Mesenchymal stem cell (in vitro differentiated cells and primary cell): ENCODE results near the gene UGT1A6.

ENCODE experiments used
- DNase-seq: peaks from one replicate; pipeline ENCODE4 v3.0.0-alpha.2; 2013
- H2AFZ ChIP-seq: one replicate; pipeline ENCODE4 v1.6.1; 2013; ENCODE audit warnings: low read depth, mild to moderate bottlenecking, control low read depth, inconsistent platforms, low read length, moderate library complexity
- H2AK5ac ChIP-seq: 2 replicates; pipeline ENCODE4 v1.6.1; 2013; ENCODE audit warnings: low read length, moderate library complexity, mild to moderate bottlenecking, inconsistent platforms; ENCODE audit not compliant: severe bottlenecking
- H2BK120ac ChIP-seq: one replicate; pipeline ENCODE4 v1.6.1; 2013; ENCODE audit warnings: low read depth, mild to moderate bottlenecking, inconsistent platforms, low read length, moderate library complexity
- H2BK12ac ChIP-seq, 2 experiments: one replicate each; pipeline ENCODE4 v1.6.1; 2013; ENCODE audit warnings: inconsistent platforms in 2 of 2, low read length in 2 of 2, mild to moderate bottlenecking in 2 of 2, moderate library complexity in 2 of 2, control low read depth in 1 of 2
- H2BK15ac ChIP-seq: one replicate; pipeline ENCODE4 v1.6.1; 2013; ENCODE audit warnings: mild to moderate bottlenecking, low read depth, inconsistent platforms; ENCODE audit not compliant: poor library complexity, severe bottlenecking
- H2BK5ac ChIP-seq: 2 replicates; pipeline ENCODE4 v1.6.1; 2013; ENCODE audit warnings: low read depth, mild to moderate bottlenecking, low read length, control low read depth, inconsistent platforms; ENCODE audit not compliant: poor library complexity, severe bottlenecking
- H3K14ac ChIP-seq, 2 experiments: one replicate each; pipeline ENCODE4 v1.6.1; 2013; ENCODE audit warnings: inconsistent platforms in 2 of 2, low read length in 2 of 2, control low read depth in 1 of 2, mild to moderate bottlenecking in 1 of 2, moderate library complexity in 1 of 2
- H3K18ac ChIP-seq, 2 experiments: one replicate each; pipeline ENCODE4 v1.6.1; 2013; ENCODE audit warnings: inconsistent platforms in 2 of 2, low read length in 2 of 2, control low read depth in 1 of 2, low read depth in 1 of 2, mild to moderate bottlenecking in 1 of 2
- H3K23ac ChIP-seq, 2 experiments: one replicate each; pipeline ENCODE4 v1.6.1; 2013; ENCODE audit warnings: inconsistent platforms in 2 of 2, low read length in 2 of 2, mild to moderate bottlenecking in 2 of 2, moderate library complexity in 2 of 2, control low read depth in 1 of 2
- H3K27ac ChIP-seq: 2 replicates; pipeline ENCODE4 v1.5.1; 2013; ENCODE audit warnings: mild to moderate bottlenecking, moderate library complexity, low read length, control low read depth, inconsistent platforms; ENCODE audit not compliant: poor library complexity, severe bottlenecking
- H3K27me3 ChIP-seq, 2 experiments: 2 replicates each; pipeline versions ENCODE4 v1.6.1 to v1.7.0; 2013; ENCODE audit warnings: low read length in 2 of 2, mild to moderate bottlenecking in 2 of 2, moderate library complexity in 2 of 2, control low read depth in 1 of 2, inconsistent platforms in 1 of 2; ENCODE audit not compliant: control insufficient read depth in 1 of 2, insufficient read depth in 1 of 2
- H3K36me3 ChIP-seq, 2 experiments: 2 replicates each; pipeline versions ENCODE4 v1.6.1 to v1.7.0; 2013; ENCODE audit warnings: low read length in 2 of 2, control low read depth in 1 of 2, inconsistent platforms in 1 of 2, low read depth in 1 of 2, mild to moderate bottlenecking in 1 of 2; ENCODE audit not compliant: insufficient read depth in 2 of 2, control insufficient read depth in 1 of 2
- H3K4ac ChIP-seq, 2 experiments: one replicate each; pipeline ENCODE4 v1.6.1; 2013; ENCODE audit warnings: inconsistent platforms in 2 of 2, low read length in 2 of 2, mild to moderate bottlenecking in 2 of 2, moderate library complexity in 2 of 2, control low read depth in 1 of 2, low read depth in 1 of 2
- H3K4me1 ChIP-seq: 2 replicates; pipeline ENCODE4 v1.6.1; 2013; ENCODE audit warnings: low read depth, low read length, control low read depth; ENCODE audit not compliant: control insufficient read depth, insufficient read depth
- H3K4me2 ChIP-seq: 2 replicates; pipeline ENCODE4 v1.6.1; 2013; ENCODE audit warnings: low read length, mild to moderate bottlenecking, inconsistent platforms; ENCODE audit not compliant: poor library complexity, severe bottlenecking
- H3K4me3 ChIP-seq, 2 experiments: 2 replicates each; pipeline versions ENCODE4 v1.5.1 to v1.7.0; 2013; ENCODE audit warnings: low read length in 2 of 2, mild to moderate bottlenecking in 2 of 2, control low read depth in 1 of 2, low read depth in 1 of 2; ENCODE audit not compliant: insufficient read depth in 1 of 2
- H3K79me1 ChIP-seq: replicated peaks from 2 replicates; pipeline ENCODE4 v1.6.1; 2013; ENCODE audit warnings: mild to moderate bottlenecking, control low read depth, low read length, inconsistent platforms; ENCODE audit not compliant: poor library complexity, severe bottlenecking
- H3K9ac ChIP-seq: 2 replicates; pipeline ENCODE4 v1.7.0; 2013; ENCODE audit warnings: mild to moderate bottlenecking, low read length, moderate library complexity
- H3K9me3 ChIP-seq: 2 replicates; pipeline ENCODE4 v1.7.0; 2013; ENCODE audit warnings: mild to moderate bottlenecking, low read length; ENCODE audit not compliant: control insufficient read depth
- H4K8ac ChIP-seq: one replicate; pipeline ENCODE4 v1.6.1; 2013; ENCODE audit warnings: inconsistent platforms, mild to moderate bottlenecking, low read length, moderate library complexity
- H4K91ac ChIP-seq: one replicate; pipeline ENCODE4 v1.6.1; 2013; ENCODE audit warnings: mild to moderate bottlenecking, low read length, inconsistent platforms
- WGBS: methylation state at CpG from one replicate; pipeline ENCODE4 v1.1.7; 2013; ENCODE audit warnings: mixed read lengths; 5-methylcytosine and 5-hydroxymethylcytosine counted together

UGT1A6 gene

GRCh38 chr2:233816771-233817170 is 124.1 kb downstream of the UGT1A6 start:
- H3K4ac ChIP-seq, result no peak overlapping the region
- 88% methylated on average over 3 of the region's 4 CpGs for WGBS
- no peak overlapping the region for H2BK12ac ChIP-seq
- no peak overlapping the region for H2BK120ac ChIP-seq
- no peak overlapping the region for H2AK5ac ChIP-seq
- no peaks in the 10 kb centered on the region for H3K9me3 ChIP-seq
- H3K4me2 ChIP-seq, result no peak overlapping the region
- H3K36me3 ChIP-seq, result peaks cover 0 to under 1% of the 10 kb centered on the region in 2 experiments
- no peak overlapping the region for H3K4me3 ChIP-seq
- H2BK15ac ChIP-seq, result no peak overlapping the region
- H3K18ac ChIP-seq, result no peak overlapping the region
- no peak overlapping the region for H3K23ac ChIP-seq
- DNase-seq, result no peak
- H3K27ac ChIP-seq, result no peak overlapping the region
- H3K14ac ChIP-seq, result no peak overlapping the region
- H3K79me1 ChIP-seq, result no peaks in the 10 kb centered on the region
- H2AFZ ChIP-seq, result no peak overlapping the region
- peaks cover 4% of the 10 kb centered on the region for H3K4me1 ChIP-seq
- no peak overlapping the region for H3K9ac ChIP-seq
- H4K91ac ChIP-seq, result no peak overlapping the region
- no peak overlapping the region for H2BK5ac ChIP-seq
- peaks cover 12 to 39% of the 10 kb centered on the region in 2 experiments for H3K27me3 ChIP-seq
- H4K8ac ChIP-seq, result no peak overlapping the region

- Histone ChIP-seq H2BK12ac (no peak overlapping the region), H4K91ac (no peak overlapping the region), H3K4ac (no peak overlapping the region), H3K9me3 (no peaks in the 10 kb centered on the region), H2AFZ (no peak overlapping the region), H2AK5ac (no peak overlapping the region), H3K4me3 (peak overlapping the region in 1 of 2 experiments; percentile 23), H3K79me1 (no peaks in the 10 kb centered on the region), H2BK120ac (no peak overlapping the region), H3K23ac (no peak overlapping the region), H3K27ac (no peak overlapping the region), H4K8ac (no peak overlapping the region), H3K18ac (no peak overlapping the region), H3K14ac (no peak overlapping the region), H2BK15ac (no peak overlapping the region), H2BK5ac (no peak overlapping the region), H3K4me2 (no peak overlapping the region), H3K36me3 (no peaks in the 10 kb centered on the region), H3K9ac (no peak overlapping the region), H3K4me1 (peaks cover 4% of the 10 kb centered on the region), H3K27me3 (peaks cover 15 to 41% of the 10 kb centered on the region in 2 experiments)
- DNase-seq, result no peak
- whole genome bisulfite sequencing, result 74% methylated on average over 3 of the region's 3 CpGs
These were observed 124.7 kb downstream of the UGT1A6 start for GRCh38 chr2:233817361-233817911.

DNA sequence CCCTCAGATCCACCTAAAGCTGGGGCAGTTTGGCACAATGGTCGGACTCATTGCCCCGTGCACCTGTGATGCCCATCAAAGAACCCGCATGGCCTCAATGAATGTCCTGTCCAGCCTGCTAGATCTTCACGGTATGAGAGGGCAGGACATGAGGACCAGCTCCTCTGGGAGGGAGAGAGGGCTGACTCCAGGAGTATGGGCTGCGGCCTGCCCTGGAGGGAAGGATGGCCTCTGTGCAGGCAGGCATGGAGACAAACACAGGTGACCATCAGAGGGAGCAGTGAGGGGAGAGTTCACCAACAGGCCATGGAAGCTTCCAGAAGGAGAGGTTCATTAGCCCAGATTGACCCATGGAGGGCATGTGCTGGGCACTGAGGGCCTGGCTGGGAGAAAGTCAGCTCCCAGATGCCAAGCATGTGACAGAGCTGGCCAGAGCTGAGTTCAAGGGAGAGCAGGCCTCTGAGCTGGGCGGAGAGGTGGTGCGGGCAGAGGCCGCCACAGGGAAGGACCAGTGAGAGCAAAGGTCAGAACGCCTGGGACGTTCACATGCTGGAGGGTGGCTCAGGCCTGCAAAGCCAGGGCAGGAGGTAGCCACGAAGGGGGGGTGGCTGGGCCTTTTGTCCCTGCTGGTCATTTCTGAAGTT is 125.4 kb downstream of the UGT1A6 start:
- Histone ChIP-seq H3K9me3 (no peaks in the 10 kb centered on the region), H3K14ac (no peak overlapping the region), H2AFZ (no peak overlapping the region), H3K36me3 (no peaks in the 10 kb centered on the region), H3K27ac (no peak overlapping the region), H4K8ac (no peak overlapping the region), H2AK5ac (no peak overlapping the region), H2BK5ac (no peak overlapping the region), H3K18ac (no peak overlapping the region), H3K4ac (no peak overlapping the region), H3K4me2 (no peak overlapping the region), H2BK12ac (no peak overlapping the region), H3K79me1 (no peaks in the 10 kb centered on the region), H3K9ac (no peak overlapping the region), H3K27me3 (peaks cover 18 to 36% of the 10 kb centered on the region in 2 experiments), H3K23ac (no peak overlapping the region), H3K4me1 (peaks cover 4% of the 10 kb centered on the region), H4K91ac (no peak overlapping the region), H2BK15ac (no peak overlapping the region), H2BK120ac (no peak overlapping the region), H3K4me3 (no peak overlapping the region)
- WGBS, result 94% methylated on average over 11 of the region's 11 CpGs
- no peak for DNase-seq

- no peak overlapping the region for H2BK120ac ChIP-seq
- no peaks in the 10 kb centered on the region for H3K36me3 ChIP-seq
- H3K23ac ChIP-seq, result no peak overlapping the region
- H3K9ac ChIP-seq, result no peak overlapping the region
- WGBS, result 67% methylated on average over 17 of the region's 17 CpGs
- no peak overlapping the region for H2BK5ac ChIP-seq
- no peak overlapping the region for H4K91ac ChIP-seq
- no peak overlapping the region for H2AFZ ChIP-seq
- H3K4me2 ChIP-seq, result no peak overlapping the region
- no peak for DNase-seq
- H3K27me3 ChIP-seq, result peaks cover 21 to 29% of the 10 kb centered on the region in 2 experiments
- no peak overlapping the region for H4K8ac ChIP-seq
- H3K79me1 ChIP-seq, result no peaks in the 10 kb centered on the region
- H3K27ac ChIP-seq, result no peak overlapping the region
- H3K4me3 ChIP-seq, result no peak overlapping the region
- peaks cover 4% of the 10 kb centered on the region for H3K4me1 ChIP-seq
- no peak overlapping the region for H3K4ac ChIP-seq
- H2BK12ac ChIP-seq, result no peak overlapping the region
- H3K18ac ChIP-seq, result no peak overlapping the region
- no peak overlapping the region for H2AK5ac ChIP-seq
- no peaks in the 10 kb centered on the region for H3K9me3 ChIP-seq
- H3K14ac ChIP-seq, result no peak overlapping the region
- no peak overlapping the region for H2BK15ac ChIP-seq
These were observed 126.2 kb downstream of the UGT1A6 start for GRCh38 chr2:233818639-233819621.
